ENCODE measurements around the gene ASGR1.

The ASGR1 gene

DNA sequence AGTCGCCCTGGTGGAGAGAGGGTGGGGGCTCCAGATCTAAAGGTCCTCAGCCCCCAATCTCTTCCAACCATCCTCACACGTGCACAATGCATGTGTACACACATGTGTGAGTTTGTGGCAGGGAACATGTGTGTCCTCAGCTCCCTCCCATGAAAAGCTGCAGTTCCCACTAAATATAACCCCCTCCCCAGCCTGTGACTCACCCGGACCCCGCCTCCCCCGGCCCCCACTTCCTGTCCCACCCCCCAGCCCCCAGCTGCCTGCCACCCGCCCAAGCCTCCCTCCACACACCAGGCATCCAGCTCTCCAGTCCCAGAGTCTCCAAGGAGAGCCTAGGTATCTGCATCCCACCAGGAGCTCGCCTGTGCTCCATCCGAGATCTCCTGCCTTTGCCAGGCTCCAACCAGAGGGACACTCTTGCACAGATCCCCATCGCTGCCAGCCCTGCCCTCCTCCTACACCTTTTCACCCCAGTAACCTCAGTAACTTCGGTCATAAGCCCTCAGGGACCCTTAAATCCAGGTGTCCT, 36.5 kb upstream of the ASGR1 start:
- no peak for DNase-seq

DNA sequence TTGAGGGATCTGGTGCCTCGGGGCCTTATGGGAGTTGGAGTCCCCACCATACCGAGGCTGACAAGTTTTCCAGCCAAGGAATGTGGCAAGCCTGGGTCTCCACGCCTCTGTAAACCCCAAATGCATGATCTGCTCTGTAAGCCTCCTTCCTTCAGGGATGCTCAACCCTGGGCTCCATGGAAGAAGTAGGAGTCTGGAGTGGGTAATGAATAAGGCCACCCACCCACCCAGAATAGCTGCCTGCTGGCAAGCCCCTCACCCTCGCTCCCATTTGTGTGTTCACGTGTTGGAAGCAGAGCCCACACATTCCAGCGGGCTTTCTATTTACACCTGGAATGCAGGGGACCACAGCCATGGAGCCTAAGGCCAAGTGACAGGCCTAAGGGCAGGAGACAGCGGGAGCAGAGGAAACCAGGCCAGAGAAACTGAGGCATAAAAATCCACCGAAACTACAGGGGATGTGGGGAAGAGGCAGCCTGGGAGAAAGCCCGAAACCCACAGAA, 36.0 kb upstream of the ASGR1 start:
- no peak for DNase-seq

DNA sequence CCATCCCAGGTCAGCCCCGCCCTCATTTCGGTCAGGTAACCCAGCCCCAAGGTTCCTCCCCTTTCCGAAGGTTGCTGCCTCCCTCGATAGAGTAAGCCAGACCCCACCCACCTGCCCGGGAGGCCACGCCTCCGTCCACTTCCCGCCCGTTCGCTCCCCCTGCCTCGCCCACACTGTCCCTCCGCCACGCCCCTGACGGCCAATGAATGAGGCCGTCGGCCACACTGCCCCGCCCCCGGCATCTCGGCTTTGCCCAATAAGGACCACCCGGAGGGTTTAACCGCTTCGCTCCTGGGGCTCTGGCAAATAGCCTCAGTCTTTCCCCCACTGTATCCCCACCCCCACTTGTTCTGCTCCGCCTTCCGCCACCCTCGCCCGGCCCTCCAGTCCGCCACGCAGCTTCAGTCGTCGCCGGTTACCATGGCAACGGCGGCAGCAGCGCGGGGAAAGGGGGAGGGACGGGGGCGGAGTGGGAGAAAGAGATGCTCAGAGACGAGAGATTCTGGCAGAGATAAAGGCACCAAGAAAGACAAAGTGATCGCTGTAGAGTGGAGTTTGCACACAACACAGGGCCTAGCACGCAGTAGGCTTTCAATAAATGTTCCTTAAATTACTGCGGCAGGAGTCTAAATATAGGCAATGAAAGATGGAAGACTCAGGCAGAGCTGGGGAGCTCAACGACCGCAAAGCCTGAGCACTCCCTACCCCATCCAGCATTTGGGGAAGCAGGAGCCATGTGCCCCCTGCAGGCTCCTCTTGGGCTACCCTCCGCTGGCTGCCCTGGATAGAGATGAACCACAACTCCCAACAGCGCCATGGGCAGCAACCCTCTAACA, 35.3 kb upstream of the ASGR1 start:
- peak; percentile 92 to 93 for DNase-seq

DNA sequence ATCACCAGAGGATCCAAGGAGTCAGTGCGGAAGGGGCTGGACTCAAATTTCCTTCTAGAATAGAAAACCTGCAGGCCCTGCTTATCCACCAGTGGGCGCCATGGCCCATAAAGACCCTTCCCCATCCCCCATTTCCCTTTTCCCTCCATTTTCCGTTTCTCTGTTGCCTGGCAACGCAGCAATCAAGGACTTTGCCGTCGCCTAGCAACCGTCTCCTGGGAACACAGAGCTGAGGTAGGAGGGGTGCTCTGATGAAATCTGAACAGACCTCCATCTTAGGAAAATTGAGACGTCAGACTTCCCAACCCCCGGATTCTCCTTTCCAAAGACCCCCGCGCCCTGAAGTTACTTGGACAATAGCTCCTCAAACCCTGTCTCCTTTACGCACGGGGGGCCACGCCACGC, 34.7 kb upstream of the ASGR1 start:
- DNase-seq = peak; percentile 79 to 91

DNA sequence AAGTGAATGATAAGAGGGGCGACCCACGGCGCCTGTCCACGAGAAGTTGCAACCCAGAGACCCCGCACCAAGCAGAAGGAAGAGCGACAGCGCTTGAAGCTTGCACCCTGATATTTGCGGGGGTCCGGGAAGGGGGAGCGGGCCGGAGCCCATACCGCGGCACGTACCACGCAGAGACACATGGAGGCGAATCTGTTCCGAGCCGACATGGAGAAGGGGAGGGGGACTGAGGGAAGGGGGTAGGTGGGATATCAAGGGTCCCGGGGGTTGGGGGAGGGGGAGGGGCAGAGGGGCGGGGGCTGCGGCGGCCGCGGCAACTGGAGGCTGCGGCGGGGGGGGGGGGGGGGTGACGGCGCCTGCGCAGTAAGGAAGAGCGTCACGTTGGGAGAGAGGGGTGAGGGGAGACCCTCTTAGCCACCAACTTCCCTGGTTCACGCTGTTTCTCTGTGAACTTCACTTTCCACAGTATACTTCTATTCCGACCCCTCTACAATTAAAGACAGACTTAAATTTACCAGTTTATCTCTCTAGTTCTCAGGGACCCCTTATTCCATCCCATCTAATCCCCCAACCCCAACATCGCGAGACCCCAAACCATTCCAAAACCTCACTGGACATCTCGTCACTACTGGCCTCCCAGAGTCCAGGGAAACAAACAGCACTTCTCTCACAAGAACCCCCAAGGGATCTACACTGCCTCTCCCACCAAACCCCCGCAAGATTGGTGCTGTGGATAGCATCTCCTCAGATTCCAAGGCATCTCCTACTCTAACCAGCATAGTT, 32.5 kb upstream of the ASGR1 start:
- DNase-seq = no peak

DNA sequence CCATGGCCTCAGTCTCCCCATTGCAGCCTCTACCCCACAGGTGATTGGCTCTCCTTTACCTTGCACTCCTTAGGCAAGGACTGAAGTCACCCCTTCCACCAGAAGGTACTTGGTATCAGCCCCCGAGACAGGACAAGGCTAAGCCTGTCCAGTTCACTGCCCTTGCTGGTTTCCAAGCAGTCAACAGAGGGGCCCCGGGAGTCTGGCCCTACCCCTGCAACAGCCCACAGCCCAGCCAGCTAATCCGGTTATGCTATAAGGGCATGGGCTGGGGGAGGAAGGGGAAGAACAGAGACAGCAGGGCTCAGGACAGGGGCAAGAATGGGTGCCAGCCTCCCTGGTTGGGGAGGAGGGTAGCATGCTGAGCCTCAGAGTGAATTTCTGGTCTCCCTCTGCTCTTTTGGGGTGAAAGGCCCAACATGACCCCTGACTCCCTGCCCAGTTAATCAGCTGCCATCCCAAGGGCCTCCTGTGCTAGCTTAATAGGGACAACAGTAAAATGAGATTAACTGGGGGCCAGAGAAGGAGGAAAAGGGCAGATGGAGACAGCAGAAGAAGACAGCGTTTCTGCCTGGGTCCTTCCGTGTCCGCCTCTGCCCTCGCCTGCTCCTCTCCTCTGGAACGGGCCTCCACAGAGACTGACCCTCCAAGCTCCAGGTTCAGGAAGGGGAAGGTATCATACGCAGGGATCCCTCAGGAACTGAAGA, 29.7 kb upstream of the ASGR1 start:
- DNase-seq = no peak

DNA sequence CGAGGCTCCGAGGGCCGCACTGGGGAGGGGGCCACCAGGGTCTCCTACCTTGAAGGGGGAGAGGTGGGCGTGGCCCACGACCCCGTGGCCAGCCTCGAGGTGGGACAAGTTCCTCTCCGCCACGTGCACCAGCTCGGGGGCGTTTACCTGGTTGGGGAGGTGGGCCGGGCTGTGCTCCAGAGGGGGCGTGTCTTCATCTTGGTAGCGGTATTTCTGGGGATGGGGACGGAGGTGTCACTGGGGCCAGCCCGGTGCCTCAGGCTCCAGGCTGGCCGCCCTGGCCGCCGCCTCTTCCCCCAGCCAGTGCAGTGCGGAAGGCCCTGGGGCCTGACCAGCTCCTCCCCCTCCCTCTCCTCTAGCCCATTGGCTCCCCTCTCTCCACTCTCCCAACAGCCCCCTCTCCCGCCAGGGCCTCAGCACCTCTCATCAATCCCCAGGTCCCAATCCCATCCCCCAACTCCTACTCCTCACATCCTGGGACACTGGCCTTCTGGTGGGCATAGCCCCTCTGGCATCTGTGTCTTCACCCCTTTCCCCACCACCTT, 28.9 kb upstream of the ASGR1 start:
- no peak for DNase-seq

DNA sequence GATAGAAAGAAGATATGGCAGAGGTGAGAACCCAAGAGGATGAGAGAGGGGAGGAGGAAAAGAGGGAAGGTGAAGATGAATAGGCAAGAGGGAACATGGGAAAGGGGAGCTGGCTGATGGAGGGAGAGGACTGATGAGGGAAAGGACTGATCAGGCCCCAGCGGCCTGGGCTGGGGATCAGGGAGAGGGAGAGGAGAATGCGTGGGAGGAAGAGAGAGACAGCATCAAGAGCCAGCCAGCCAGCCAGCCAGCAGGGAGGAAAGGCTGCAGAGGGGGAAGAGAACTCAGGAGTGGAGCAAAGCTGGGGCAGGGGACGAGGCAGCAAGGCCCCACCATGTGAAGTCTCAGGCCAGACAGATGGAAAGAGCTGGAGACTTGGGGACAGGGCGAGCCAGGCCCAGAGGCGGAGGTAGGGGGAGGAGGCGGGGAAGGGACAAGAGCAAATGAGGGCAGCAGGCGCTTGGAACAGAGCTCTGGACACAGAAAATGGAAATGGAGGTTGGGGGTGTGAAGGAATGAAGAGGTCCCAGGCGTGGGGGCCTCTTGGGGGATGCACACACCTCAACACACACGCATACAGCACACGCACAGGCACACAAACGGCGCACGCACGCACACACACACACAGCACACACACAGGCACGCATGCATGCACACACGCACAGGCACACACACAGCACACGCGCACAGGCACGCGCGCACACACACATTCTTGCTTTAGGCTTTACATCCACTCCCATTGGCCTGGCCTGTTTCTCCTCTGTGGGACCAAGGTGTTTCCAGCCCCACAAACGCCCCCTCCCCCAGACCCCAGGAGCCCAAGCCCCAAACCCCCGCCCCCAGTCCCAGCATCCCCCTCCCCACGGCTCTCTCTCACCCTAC, 28.2 kb upstream of the ASGR1 start:
- DNase-seq = no peak

DNA sequence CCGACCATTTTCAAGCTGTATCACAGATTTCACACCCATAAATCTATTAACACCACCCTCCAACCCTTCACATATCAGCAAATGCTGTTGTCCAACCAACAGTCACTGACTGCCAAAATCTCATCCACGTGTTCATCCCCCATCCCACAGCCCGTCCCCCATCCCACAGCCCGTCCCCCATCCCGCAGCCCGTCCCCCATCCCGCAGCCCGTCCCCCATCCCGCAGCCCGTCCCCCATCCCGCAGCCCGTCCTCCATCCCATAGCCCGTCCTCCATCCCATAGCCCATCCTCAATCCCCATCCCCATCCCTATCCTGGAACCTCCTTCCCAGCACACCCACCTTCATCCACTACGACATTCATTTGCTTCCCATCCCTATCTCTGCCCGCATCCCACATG, 26.4 kb upstream of the ASGR1 start:
- DNase-seq = no peak

DNA sequence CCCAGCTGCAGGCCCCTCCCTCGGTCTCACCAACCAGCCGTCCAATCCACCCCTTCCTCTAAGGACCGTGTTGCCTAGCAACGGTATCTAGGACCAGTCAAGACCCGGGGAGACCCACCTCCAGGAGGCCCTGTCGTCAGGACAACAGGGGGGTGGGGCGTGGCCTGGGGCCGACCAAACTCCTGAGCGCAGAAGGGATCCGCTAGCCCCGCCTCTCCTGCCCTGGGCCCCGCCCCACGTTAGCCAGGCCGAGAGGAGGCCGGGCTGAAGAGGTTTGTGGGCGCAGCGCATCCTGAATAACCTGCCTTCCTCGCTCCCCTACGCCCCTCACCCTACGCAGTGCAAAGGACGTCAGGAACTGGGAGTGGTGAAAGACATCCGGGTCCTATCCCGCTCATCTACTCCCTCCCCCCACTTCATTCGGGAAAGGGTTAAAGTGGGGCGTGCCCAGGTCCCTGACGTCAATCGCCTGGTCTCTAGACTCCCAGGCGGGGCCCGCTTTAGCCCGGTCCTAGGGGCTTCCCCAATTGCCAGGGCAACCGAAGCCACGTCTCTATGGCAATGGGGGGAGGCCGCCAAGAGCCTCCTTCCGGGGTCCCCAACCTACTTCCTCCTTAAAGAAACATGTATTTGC, 25.8 kb upstream of the ASGR1 start:
- peak; percentile 57 to 60 for DNase-seq

DNA sequence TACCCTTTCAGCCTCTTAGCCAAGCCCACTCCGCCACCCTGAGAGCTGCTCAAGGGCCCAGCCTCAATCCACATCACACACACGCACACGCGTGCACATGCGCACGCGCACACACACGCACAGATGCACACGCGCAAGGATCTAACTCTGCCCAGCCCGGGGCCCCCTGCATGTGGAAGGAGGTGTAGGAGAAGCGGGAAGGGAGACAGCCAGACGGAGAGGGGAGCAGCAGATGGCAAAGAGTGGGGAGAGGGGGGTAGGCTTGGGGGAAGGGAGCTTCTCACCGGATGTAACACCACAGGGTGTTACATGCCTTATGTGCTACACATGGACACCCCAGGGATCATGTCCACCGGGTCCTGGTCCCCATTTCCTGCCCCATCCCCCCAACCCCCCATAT, 25.2 kb upstream of the ASGR1 start:
- DNase-seq = no peak

DNA sequence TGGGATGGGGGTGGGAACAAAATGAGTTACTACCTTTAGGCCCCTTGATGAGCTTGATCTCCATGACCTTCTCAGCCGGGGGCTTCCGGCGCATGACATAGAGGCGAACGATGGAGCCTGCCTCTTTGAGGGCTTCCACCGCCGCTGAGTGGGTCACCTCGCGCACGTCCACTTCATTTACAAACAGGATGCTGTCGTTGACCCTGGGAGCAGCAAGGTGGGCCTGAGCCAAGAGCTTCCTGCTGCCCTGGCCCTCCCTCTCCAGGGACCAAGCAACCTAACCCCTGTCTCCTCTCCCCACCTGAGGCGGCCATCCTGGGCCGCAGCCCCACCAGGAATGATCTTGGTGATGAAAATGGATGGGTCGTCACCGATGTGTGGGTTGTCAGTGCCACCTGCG, 24.2 kb upstream of the ASGR1 start:
- no peak for DNase-seq

DNA sequence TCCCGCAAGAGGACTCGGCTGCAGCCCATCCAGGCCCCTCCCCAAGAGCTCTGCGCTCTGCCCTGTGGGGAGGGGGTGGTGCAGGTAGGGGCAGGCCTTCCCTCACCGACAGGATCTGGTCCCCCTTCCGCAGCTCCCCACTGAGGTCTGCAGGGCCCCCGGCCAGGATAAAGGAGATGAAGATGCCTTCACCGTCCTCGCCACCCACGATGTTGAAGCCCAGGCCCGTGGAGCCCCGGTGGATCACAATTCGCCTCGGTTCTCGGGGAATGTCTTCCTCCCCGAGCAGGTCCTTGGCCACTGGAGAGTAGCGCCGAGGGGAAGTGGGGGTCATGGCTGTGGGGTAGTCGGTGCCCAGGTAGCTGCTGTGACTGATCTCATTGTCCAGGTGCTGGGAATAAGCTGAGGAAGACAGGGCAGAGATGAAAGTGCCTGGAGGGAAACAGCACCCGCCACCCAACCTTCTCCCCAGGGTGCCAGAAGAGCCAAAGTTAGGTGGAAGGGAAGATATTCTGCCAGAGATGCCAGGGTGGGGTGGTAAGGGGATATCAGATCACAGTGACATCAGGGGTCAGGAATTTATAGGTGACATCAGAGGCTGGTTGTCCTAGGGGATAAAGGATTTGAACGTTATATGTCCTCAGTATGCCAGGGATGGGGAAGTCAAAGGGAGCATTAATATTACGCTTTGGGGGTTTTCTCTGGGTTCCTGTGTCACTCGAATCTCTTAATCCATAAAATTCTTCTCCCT, 17.7 kb upstream of the ASGR1 start:
- DNase-seq = no peak

DNA sequence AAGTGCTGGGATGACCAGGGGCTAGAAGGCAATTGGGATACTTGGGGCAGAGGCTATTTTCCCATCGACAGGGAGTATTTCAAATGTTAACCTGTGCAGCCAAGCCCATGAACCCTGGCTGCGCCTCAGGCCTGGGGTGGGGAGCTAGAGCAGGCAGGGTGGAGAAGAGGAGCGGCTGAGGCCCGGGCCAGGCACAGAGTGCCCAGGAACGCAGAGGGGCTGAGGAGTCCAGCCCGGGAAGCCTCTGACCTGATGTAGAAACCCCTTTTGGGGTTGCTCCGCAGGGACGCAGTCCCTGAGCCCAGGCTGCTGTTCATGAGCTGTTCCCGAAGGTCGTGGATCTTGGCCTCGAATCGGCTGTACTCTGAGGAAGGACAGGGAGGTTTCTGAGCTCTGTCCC, 16.8 kb upstream of the ASGR1 start:
- DNase-seq = no peak

DNA sequence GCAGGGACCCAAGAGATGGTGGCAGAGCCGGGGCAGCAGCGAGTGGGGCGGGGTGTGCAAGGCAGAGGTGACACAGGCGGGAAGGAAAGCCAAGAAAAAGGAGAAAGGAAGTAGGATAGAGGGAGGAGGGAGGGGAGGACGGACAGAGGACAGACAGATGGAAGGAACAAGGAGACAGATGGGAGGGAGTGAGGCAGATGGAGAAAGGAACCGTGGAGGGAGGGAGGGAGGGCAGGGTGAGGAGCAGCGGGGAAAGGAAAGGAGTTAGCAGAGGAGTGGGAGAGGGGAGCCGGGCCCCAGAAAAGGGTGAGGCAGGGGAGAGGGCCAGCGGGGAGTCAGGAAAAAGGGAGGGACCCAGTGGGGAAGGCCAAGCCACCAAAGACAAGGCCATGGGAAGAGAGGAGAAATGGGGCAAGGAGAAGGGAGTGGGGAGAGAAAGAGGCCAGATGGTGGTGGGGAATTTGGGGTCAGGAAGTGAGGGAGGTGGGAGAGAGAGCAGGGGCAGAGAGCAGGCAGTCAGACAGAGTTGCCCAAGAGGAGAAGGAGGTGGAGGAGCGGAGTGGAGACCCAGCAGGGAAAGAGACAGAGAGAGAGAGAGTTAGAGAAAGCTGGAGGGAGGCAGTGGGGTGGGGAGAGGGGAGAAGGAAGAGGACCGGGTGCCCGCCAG, 13.2 kb upstream of the ASGR1 start:
- DNase-seq = no peak

DNA sequence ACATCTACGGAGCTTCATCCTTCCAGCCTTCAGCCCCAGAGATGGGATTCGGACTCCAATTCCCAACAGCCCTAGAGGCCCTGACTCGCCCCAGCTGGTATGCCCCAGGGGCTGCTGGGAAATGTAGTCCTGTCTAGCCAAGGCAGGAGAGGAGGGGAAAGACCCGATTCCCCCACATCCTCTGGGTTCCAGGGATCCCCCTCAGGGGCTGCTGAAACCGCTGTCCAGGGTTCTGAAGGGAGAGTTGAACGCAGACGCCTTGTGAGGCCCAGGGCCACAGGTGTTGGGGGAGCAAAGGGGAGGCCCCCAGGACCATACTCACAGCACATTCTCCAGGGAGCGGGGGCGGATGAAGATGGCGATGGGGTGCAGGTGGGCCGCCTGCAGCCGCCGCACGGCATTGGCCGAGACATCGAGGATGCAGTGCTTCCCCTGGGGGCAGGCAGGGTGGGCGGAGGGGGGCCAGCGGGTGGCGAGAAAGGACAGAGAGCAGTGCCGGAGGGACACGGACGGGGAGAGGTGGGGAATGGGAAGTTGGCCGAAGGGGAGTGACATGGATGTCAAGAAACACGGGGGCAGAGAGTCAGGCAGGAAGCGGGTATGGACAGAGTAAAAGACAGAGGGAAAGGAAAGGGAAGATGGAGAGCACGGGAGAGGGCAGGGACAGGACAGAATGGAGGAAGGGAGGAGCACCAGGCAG, 12.6 kb upstream of the ASGR1 start:
- DNase-seq = no peak

DNA sequence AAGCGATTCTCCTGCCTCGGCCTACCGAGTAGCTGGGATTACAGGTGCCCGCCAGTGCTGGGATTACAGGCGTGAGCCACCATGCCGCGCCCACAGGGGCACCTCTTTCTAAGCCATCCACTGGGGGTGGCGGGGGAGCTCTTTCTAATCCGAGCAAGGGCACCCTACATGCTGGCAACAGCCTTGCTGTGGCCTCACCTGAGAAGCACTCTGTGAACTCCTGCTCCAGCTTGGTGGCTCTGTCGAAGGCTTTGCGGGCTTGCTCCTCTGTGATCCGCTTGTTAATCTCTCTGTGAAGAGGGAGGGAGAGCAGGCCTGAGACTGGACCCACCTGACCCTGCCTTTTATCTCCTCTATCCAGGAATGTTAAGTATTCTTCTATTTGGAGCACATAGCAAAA, 11.9 kb upstream of the ASGR1 start:
- DNase-seq = no peak

DNA sequence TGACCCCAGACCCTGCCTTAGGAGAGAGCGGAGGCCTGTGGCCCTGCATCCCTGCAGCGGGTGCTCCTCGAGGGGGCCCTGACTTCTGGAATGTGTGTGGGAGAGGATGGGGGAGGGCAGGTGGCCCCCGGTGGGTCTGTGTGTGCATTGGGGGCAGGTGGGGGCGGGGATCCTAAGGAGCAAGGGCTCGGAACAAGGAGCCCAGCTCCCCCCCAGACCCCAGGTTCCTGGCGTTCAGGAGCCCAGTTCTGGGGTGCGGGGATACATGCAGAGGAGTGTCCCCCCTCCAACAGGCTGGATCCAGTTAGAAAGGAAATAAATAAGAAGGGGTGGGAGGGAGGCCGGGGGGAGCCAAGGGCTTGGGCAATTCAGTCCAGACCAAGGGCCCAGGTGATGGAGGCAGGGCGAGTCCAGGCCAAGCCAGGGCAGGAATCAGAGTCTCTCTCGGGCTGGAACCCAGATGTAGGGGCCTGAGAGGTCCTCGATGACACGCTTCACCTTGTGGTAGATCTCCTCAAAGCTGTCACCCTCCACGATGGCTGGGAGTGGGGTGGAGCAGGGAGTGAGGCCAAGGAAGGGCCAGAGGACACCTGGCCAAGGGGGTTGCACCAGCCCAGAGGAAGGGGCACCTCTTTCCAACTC, 11.2 kb upstream of the ASGR1 start:
- DNase-seq = no peak

DNA sequence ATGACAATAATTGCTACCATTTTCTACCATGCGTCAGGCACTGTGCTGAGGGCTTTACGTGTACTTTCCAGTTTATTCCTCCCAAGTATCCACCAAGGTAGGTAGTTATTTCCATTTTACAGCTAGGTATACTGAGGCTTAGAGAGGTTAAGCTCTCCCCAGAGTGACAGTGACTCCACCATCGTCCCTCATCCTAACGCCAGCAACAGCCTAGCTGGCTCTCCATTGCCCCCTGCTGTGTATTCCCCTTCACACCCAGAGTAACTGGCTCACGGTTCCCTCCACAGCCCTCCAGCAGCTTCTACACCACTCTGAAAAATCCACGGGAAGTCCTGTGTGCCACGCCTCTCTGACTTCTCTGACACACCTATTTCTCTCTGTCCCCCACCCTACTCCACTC, 7.1 kb upstream of the ASGR1 start:
- DNase-seq = no peak

Measured in NCI-H187 (cell line).